GM18499 (cell line): Measurements from ENCODE around the gene CACNA2D3.
"Not testable (repeated sequence)": the region's sequence is repeated elsewhere in the genome, so short reads cannot be mapped to it uniquely, and the experiment has no call there.

ENCODE experiments used
- ATAC-seq: cut with Tn5 transposase; IDR thresholded peaks from one replicate; pipeline ENCODE4 v1.9.1; 2021; ENCODE audit warnings: moderate number of reproducible peaks; ENCODE audit not compliant: insufficient read depth, unreplicated experiment

Gene CACNA2D3

GRCh38 chr3:54955941-54956340, 833.6 kb downstream of the CACNA2D3 start:
- ATAC-seq, result no peak

GRCh38 chr3:54957711-54958110, 835.4 kb downstream of the CACNA2D3 start:
- no peak for ATAC-seq

- ATAC-seq, result no peak
These were observed 837.7 kb downstream of the CACNA2D3 start for GRCh38 chr3:54960082-54960481.

- ATAC-seq, result no peak
These were observed 838.3 kb downstream of the CACNA2D3 start for GRCh38 chr3:54960701-54961100.

- ATAC-seq, result no peak
These were observed 839.8 kb downstream of the CACNA2D3 start for GRCh38 chr3:54962200-54962599.

- no peak for ATAC-seq
These were observed 841.3 kb downstream of the CACNA2D3 start for GRCh38 chr3:54963641-54964040.

- no peak for ATAC-seq
These were observed 841.7 kb downstream of the CACNA2D3 start for GRCh38 chr3:54964081-54964480.

- no peak for ATAC-seq
These were observed 843.4 kb downstream of the CACNA2D3 start for GRCh38 chr3:54965746-54966145.

GRCh38 chr3:54966979-54967378, 844.6 kb downstream of the CACNA2D3 start:
- ATAC-seq, result no peak

- ATAC-seq, result no peak
These were observed 845.4 kb downstream of the CACNA2D3 start for GRCh38 chr3:54967731-54968161.

- ATAC-seq, result no peak
These were observed 846.3 kb downstream of the CACNA2D3 start for GRCh38 chr3:54968546-54969172.

- no peak for ATAC-seq
These were observed 847.3 kb downstream of the CACNA2D3 start for GRCh38 chr3:54969652-54970051.

GRCh38 chr3:54970895-54971294, 848.5 kb downstream of the CACNA2D3 start:
- ATAC-seq, result no peak

GRCh38 chr3:54977439-54977838, 855.1 kb downstream of the CACNA2D3 start:
- no peak for ATAC-seq

- not testable (repeated sequence) for ATAC-seq
These were observed 855.6 kb downstream of the CACNA2D3 start for GRCh38 chr3:54977946-54978345.

GRCh38 chr3:54982807-54983206, 860.5 kb downstream of the CACNA2D3 start:
- ATAC-seq, result no peak

GRCh38 chr3:54983266-54984099, 861.1 kb downstream of the CACNA2D3 start:
- no peak for ATAC-seq

GRCh38 chr3:54985856-54986255, 863.5 kb downstream of the CACNA2D3 start:
- no peak for ATAC-seq

GRCh38 chr3:54986294-54986693, 863.9 kb downstream of the CACNA2D3 start:
- no peak for ATAC-seq

- no peak for ATAC-seq
These were observed 865.4 kb downstream of the CACNA2D3 start for GRCh38 chr3:54987719-54988118.

GRCh38 chr3:54988302-54988837, 866.0 kb downstream of the CACNA2D3 start:
- ATAC-seq, result no peak
